BLaER1 treated with 17β-estradiol and CSF1 and Interleukin-3, amounts not matched to agents 10 nM and 100 nM (cell line): ENCODE measurements around the gene SNED1.

ENCODE experiments used
- H3K27ac ChIP-seq, 11 experiments: shearing (Covaris generic); formaldehyde crosslinking; 2 replicates each; pipeline ENCODE4 v1.8.1; 2022
- H3K27me3 ChIP-seq, 11 experiments: shearing (Covaris generic); formaldehyde crosslinking; 2 replicates each; pipeline ENCODE4 v1.8.1; 2022
- H3K36me3 ChIP-seq, 11 experiments: shearing (Covaris generic); formaldehyde crosslinking; 2 replicates each; pipeline ENCODE4 v1.8.1; 2022
- H3K4me1 ChIP-seq, 10 experiments: shearing (Covaris generic); formaldehyde crosslinking; 2 replicates each; pipeline ENCODE4 v1.8.1; 2022
- H3K4me2 ChIP-seq, 11 experiments: shearing (Covaris generic); formaldehyde crosslinking; 2 replicates each; pipeline ENCODE4 v1.8.1; 2022
- H3K4me3 ChIP-seq, 10 experiments: shearing (Covaris generic); formaldehyde crosslinking; 2 replicates each; pipeline ENCODE4 v1.8.1; 2022
- H3K9ac ChIP-seq, 11 experiments: shearing (Covaris generic); formaldehyde crosslinking; 2 replicates each; pipeline ENCODE4 v1.8.1; 2022
- H3K9me3 ChIP-seq, 11 experiments: shearing (Covaris generic); formaldehyde crosslinking; replicated peaks in 1 of 11; 2 replicates each; pipeline ENCODE4 v1.8.1; 2022
- H4K20me1 ChIP-seq, 11 experiments: shearing (Covaris generic); formaldehyde crosslinking; 2 replicates each; pipeline ENCODE4 v1.8.1; 2022
- Cebpa-rat ChIP-seq, 11 experiments: shearing (Covaris generic); IDR thresholded peaks; 2 replicates each; pipeline ENCODE4 v1.8.1; 2022

SNED1 gene

GRCh38 chr2:240959214-240959940 is 39.0 kb upstream of the SNED1 start:
- peaks cover 46 to 85% (median 64%) of the 10 kb centered on the region in 10 experiments for H3K4me1 ChIP-seq
- TF ChIP-seq Cebpa-rat (IDR thresholded peaks at IDR 0.05) = no peak
- no peaks in the 10 kb centered on the region for H3K36me3 ChIP-seq
- peaks cover 0 to 18% (median 0%) of the 10 kb centered on the region in 11 experiments; a peak in 3 of 22 replicates for H4K20me1 ChIP-seq
- H3K4me3 ChIP-seq = no peak overlapping the region
- peak overlapping the region in 3 of 11 experiments; percentile 15 to 61 (median 50); a peak in 2 of 22 replicates for H3K9ac ChIP-seq
- peak overlapping the region in 3 of 11 experiments; percentile 1 to 60 (median 53); a peak in 2 of 22 replicates for H3K27ac ChIP-seq
- H3K4me2 ChIP-seq = peak overlapping the region in 9 of 11 experiments; percentile 7 to 80 (median 66); a peak in 12 of 22 replicates
- no peaks in the 10 kb centered on the region for H3K9me3 ChIP-seq
- H3K27me3 ChIP-seq = no peaks in the 10 kb centered on the region

GRCh38 chr2:240959941-240960308 is 38.5 kb upstream of the SNED1 start:
- Histone ChIP-seq H3K27ac (peak overlapping the region in 5 of 11 experiments; percentile 53 to 64 (median 60); a peak in 6 of 22 replicates), H3K4me3 (no peak overlapping the region), H3K4me2 (peak overlapping the region in 10 of 11 experiments; percentile 7 to 80 (median 63); a peak in 16 of 22 replicates), H3K36me3 (no peaks in the 10 kb centered on the region), H3K4me1 (peaks cover 48 to 80% (median 64%) of the 10 kb centered on the region in 10 experiments), H3K9me3 (no peaks in the 10 kb centered on the region), H3K27me3 (no peaks in the 10 kb centered on the region), H3K9ac (peak overlapping the region in 2 of 11 experiments; percentile 15 to 61; a peak in 2 of 22 replicates), H4K20me1 (peaks cover 0 to 18% (median 0%) of the 10 kb centered on the region in 11 experiments; a peak in 3 of 22 replicates)
- TF ChIP-seq Cebpa-rat (IDR thresholded peaks at IDR 0.05) = no peak

GRCh38 chr2:240960309-240960970 is 38.0 kb upstream of the SNED1 start:
- no peaks in the 10 kb centered on the region for H3K36me3 ChIP-seq
- H3K4me2 ChIP-seq = peak overlapping the region; percentile 32 to 83 (median 60); a peak in 19 of 22 replicates
- TF ChIP-seq Cebpa-rat (IDR thresholded peaks at IDR 0.05) = no peak
- no peak overlapping the region for H3K4me3 ChIP-seq
- H3K9ac ChIP-seq = peak overlapping the region in 6 of 11 experiments; percentile 15 to 62 (median 39); a peak in 6 of 22 replicates
- no peaks in the 10 kb centered on the region for H3K9me3 ChIP-seq
- peaks cover 0 to 18% (median 0%) of the 10 kb centered on the region in 11 experiments; a peak in 3 of 22 replicates for H4K20me1 ChIP-seq
- no peaks in the 10 kb centered on the region for H3K27me3 ChIP-seq
- H3K4me1 ChIP-seq = peaks cover 48 to 78% (median 64%) of the 10 kb centered on the region in 10 experiments
- H3K27ac ChIP-seq = peak overlapping the region in 6 of 11 experiments; percentile 30 to 64 (median 60); a peak in 9 of 22 replicates

GRCh38 chr2:240960971-240961876 is 37.2 kb upstream of the SNED1 start:
- TF ChIP-seq Cebpa-rat (IDR thresholded peaks at IDR 0.05) = no peak
- Histone ChIP-seq H3K27ac (no peak overlapping the region), H3K36me3 (no peaks in the 10 kb centered on the region), H3K9me3 (no peaks in the 10 kb centered on the region), H3K27me3 (no peaks in the 10 kb centered on the region), H3K4me2 (peak overlapping the region in 9 of 11 experiments; percentile 12 to 83 (median 43); a peak in 13 of 22 replicates), H3K4me1 (peaks cover 48 to 78% (median 64%) of the 10 kb centered on the region in 10 experiments), H3K9ac (no peak overlapping the region), H3K4me3 (no peak overlapping the region), H4K20me1 (peaks cover 0 to 18% (median 0%) of the 10 kb centered on the region in 11 experiments; a peak in 3 of 22 replicates)

- Histone ChIP-seq H3K9ac (no peak overlapping the region), H3K4me3 (no peak overlapping the region), H3K27ac (no peak overlapping the region), H3K36me3 (no peaks in the 10 kb centered on the region), H4K20me1 (peaks cover 0 to 13% (median 0%) of the 10 kb centered on the region in 11 experiments; a peak in 1 of 22 replicates), H3K27me3 (no peaks in the 10 kb centered on the region), H3K4me2 (peak overlapping the region in 3 of 11 experiments; percentile 45 to 83 (median 80); a peak in 4 of 22 replicates), H3K9me3 (no peaks in the 10 kb centered on the region), H3K4me1 (peaks cover 54 to 80% (median 69%) of the 10 kb centered on the region in 10 experiments)
- TF ChIP-seq Cebpa-rat (IDR thresholded peaks at IDR 0.05) = no peak
Observed at GRCh38 chr2:240961910-240962299, 36.5 kb upstream of the SNED1 start.

- H3K4me3 ChIP-seq = no peak overlapping the region
- no peaks in the 10 kb centered on the region for H3K9me3 ChIP-seq
- peaks cover 57 to 82% (median 71%) of the 10 kb centered on the region in 10 experiments for H3K4me1 ChIP-seq
- H3K4me2 ChIP-seq = peak overlapping the region; percentile 50 to 92 (median 73)
- no peaks in the 10 kb centered on the region for H3K36me3 ChIP-seq
- H3K27ac ChIP-seq = peak overlapping the region in 4 of 11 experiments; percentile 21 to 81 (median 63); a peak in 8 of 22 replicates
- H3K9ac ChIP-seq = peak overlapping the region in 3 of 11 experiments; percentile 44 to 77 (median 70); a peak in 5 of 22 replicates
- H4K20me1 ChIP-seq = 0 out of 22 replicates have a peak, but pooled peaks cover 0 to 11% (median 0%) of the 10 kb centered on the region in 11 experiments
- no peaks in the 10 kb centered on the region for H3K27me3 ChIP-seq
- TF ChIP-seq Cebpa-rat (IDR thresholded peaks at IDR 0.05) = no peak
Observed at GRCh38 chr2:240962300-240963064, 35.9 kb upstream of the SNED1 start.

GRCh38 chr2:240963065-240963867 is 35.2 kb upstream of the SNED1 start:
- H3K9ac ChIP-seq = peak overlapping the region in 2 of 11 experiments; percentile 70 to 77; a peak in 3 of 22 replicates
- no peak overlapping the region for H3K4me3 ChIP-seq
- H4K20me1 ChIP-seq = 0 out of 22 replicates have a peak, but pooled peaks cover 0 to 11% (median 0%) of the 10 kb centered on the region in 11 experiments
- H3K36me3 ChIP-seq = no peaks in the 10 kb centered on the region
- H3K27ac ChIP-seq = peak overlapping the region in 3 of 11 experiments; percentile 45 to 81 (median 81); a peak in 6 of 22 replicates
- H3K27me3 ChIP-seq = no peaks in the 10 kb centered on the region
- TF ChIP-seq Cebpa-rat (IDR thresholded peaks at IDR 0.05) = no peak
- no peaks in the 10 kb centered on the region for H3K9me3 ChIP-seq
- peak overlapping the region; percentile 50 to 92 (median 73); a peak in 20 of 22 replicates for H3K4me2 ChIP-seq
- H3K4me1 ChIP-seq = peaks cover 49 to 79% (median 67%) of the 10 kb centered on the region in 10 experiments
